ENCODE data around the gene CCDC80. TPM values are rescaled to one million over a fixed set of nuclear protein-coding genes. Genes with fewer than 3 reads are reported as not detected.

CCDC80 gene
- total RNA-seq, 1 donor = under 0.01 TPM

- H3K9me3 ChIP-seq (ENCODE audit: low read depth, low read length) = no peaks in the 10 kb centered on the region
- H3K27me3 ChIP-seq (ENCODE audit: insufficient read depth, low read length) = peaks cover 6% of the 10 kb centered on the region
- no peak overlapping the region for H3K4me3 ChIP-seq (ENCODE audit: low read length)
- H3K4me1 ChIP-seq (ENCODE audit: insufficient read depth, low read length) = peaks cover 6% of the 10 kb centered on the region
These were observed 5.7 kb upstream of the CCDC80 start for GRCh38 chr3:112646623-112647022.

GRCh38 chr3:112644453-112644852 is 3.5 kb upstream of the CCDC80 start:
- H3K27me3 ChIP-seq (ENCODE audit: insufficient read depth, low read length) = peaks cover 20% of the 10 kb centered on the region
- H3K4me1 ChIP-seq (ENCODE audit: insufficient read depth, low read length) = peaks cover 6% of the 10 kb centered on the region
- no peaks in the 10 kb centered on the region for H3K9me3 ChIP-seq (ENCODE audit: low read depth, low read length)
- no peak overlapping the region for H3K4me3 ChIP-seq (ENCODE audit: low read length)

DNA sequence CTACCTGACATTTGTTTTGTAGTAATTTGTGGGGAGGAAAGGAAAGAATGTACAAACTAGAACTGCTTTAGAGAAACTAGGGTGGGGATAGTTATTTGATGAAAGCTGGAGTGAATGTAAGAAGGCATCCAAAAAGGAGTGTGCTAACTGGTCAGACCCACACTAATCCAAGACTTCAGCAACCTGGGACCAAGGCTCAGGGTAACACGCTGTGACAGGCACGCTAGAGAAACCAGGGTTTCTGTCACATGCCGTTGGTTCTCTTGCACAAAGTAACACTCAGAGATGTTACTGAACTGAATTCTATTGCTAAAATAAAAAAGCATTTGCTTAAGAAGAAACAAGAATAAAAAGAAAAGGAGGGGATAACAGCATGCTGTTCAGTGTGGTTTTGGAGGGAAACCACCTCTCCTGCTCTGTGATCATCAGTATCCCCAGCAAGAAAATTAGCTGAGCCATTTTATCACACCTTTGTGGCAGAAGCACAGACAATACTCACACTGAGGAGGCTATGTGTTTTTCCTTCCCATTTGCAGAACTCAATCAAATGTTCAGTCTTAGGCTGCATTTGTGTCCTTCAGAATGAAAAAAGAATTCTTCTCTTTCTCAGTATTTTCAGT is 2.8 kb upstream of the CCDC80 start:
- H3K9me3 ChIP-seq (ENCODE audit: low read depth, low read length) = no peaks in the 10 kb centered on the region
- peaks cover 6% of the 10 kb centered on the region for H3K4me1 ChIP-seq (ENCODE audit: insufficient read depth, low read length)
- no peak overlapping the region for H3K4me3 ChIP-seq (ENCODE audit: low read length)
- peaks cover 20% of the 10 kb centered on the region for H3K27me3 ChIP-seq (ENCODE audit: insufficient read depth, low read length)

GRCh38 chr3:112642912-112643506 is 2.1 kb upstream of the CCDC80 start:
- Histone ChIP-seq H3K4me3 (ENCODE audit: low read length) (no peak overlapping the region), H3K27me3 (ENCODE audit: insufficient read depth, low read length) (peaks cover 20% of the 10 kb centered on the region), H3K9me3 (ENCODE audit: low read depth, low read length) (no peaks in the 10 kb centered on the region), H3K4me1 (ENCODE audit: insufficient read depth, low read length) (peaks cover 6% of the 10 kb centered on the region)

DNA sequence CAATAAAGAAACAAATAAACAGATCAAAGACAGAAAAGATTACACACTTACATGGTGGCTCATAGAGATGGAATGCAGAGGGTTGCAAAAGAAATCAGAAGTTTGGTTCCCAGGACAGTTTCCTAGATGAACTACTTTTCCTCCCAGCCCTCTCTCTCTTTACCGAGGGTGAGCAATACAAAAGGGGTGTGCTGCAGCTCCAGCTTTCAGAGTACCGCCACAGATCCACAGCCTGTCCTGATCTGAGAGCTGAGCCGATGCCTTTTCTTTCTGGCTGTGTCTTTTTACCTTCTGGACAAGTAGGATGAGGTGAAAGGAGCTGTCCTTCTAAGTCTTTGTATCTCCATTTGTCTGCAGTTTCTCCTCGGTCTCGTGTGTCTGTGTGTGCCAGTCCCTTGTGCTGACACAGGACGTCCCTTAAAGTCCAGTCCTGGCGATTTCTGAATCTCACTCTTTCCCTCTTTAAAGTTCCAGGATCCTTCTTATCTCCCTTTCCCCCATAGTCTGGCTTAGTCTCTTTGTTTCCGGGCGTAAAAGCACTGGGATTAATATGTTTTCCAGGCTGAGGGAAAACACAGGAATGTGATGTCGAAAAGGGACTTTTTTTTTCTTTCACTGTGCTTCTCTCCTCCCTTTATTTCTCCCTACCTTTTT is 540 bp downstream of the CCDC80 start:
- H3K4me3 ChIP-seq (ENCODE audit: low read length) = no peak overlapping the region
- H3K4me1 ChIP-seq (ENCODE audit: insufficient read depth, low read length) = peaks cover 6% of the 10 kb centered on the region
- peaks cover 20% of the 10 kb centered on the region for H3K27me3 ChIP-seq (ENCODE audit: insufficient read depth, low read length)
- H3K9me3 ChIP-seq (ENCODE audit: low read depth, low read length) = no peaks in the 10 kb centered on the region

DNA sequence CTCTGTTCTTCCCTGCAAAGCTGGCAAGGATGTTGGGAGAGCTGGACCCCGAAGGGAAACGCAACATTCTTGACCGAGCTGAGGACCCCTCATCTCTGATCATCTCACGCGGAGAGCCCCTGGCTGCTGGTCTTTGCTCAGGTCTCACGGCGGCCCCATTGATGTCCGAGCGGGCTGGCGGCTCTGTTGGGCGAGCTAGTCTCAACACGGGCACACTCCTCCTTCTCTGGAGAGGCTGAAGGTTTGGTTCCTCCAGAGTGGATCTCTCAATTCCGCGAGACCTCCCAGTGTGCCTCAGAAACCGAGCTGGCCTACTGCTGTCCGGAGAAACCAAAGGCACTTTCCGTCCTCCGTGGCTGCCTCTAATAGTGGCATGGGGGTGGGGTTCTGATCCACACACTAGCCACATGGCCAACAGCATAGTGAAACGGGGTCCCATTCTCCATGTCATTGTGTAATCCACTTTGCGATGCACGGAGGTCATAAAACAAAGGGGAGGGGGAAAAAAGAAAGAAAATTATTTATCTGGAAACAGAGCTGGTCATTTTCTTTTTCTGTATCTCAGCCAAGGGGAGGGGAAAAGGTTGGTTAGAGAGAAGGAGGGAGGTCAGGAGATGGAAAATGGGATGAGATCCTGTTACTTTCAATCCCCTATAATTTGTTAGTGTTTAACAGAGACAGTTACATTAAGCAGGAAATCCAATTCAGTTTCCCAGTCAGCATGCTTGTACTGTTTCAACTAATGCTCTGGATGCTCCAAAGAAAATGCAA is 1.3 kb downstream of the CCDC80 start:
- Histone ChIP-seq H3K4me3 (ENCODE audit: low read length) (no peak overlapping the region), H3K4me1 (ENCODE audit: insufficient read depth, low read length) (peaks cover 6% of the 10 kb centered on the region), H3K9me3 (ENCODE audit: low read depth, low read length) (no peaks in the 10 kb centered on the region), H3K27me3 (ENCODE audit: insufficient read depth, low read length) (peaks cover 20% of the 10 kb centered on the region)

- H3K4me3 ChIP-seq (ENCODE audit: low read length) = no peak overlapping the region
- H3K9me3 ChIP-seq (ENCODE audit: low read depth, low read length) = no peaks in the 10 kb centered on the region
- peaks cover 20% of the 10 kb centered on the region for H3K27me3 ChIP-seq (ENCODE audit: insufficient read depth, low read length)
- H3K4me1 ChIP-seq (ENCODE audit: insufficient read depth, low read length) = peaks cover 6% of the 10 kb centered on the region
These were observed 2.5 kb downstream of the CCDC80 start for GRCh38 chr3:112638327-112639020.

- Histone ChIP-seq H3K4me1 (ENCODE audit: insufficient read depth, low read length) (peaks cover under 1% of the 10 kb centered on the region), H3K4me3 (ENCODE audit: low read length) (no peak overlapping the region), H3K9me3 (ENCODE audit: low read depth, low read length) (no peaks in the 10 kb centered on the region), H3K27me3 (ENCODE audit: insufficient read depth, low read length) (peaks cover 20% of the 10 kb centered on the region)
These were observed 3.2 kb downstream of the CCDC80 start for GRCh38 chr3:112637700-112638099.

GRCh38 chr3:112635674-112636073 is 5.3 kb downstream of the CCDC80 start:
- Histone ChIP-seq H3K4me3 (ENCODE audit: low read length) (no peak overlapping the region), H3K27me3 (ENCODE audit: insufficient read depth, low read length) (peaks cover 5% of the 10 kb centered on the region), H3K4me1 (ENCODE audit: insufficient read depth, low read length) (no peaks in the 10 kb centered on the region), H3K9me3 (ENCODE audit: low read depth, low read length) (no peaks in the 10 kb centered on the region)

GRCh38 chr3:112634786-112635541 is 6.0 kb downstream of the CCDC80 start:
- H3K4me3 ChIP-seq (ENCODE audit: low read length) = no peak overlapping the region
- H3K4me1 ChIP-seq (ENCODE audit: insufficient read depth, low read length) = no peaks in the 10 kb centered on the region
- H3K27me3 ChIP-seq (ENCODE audit: insufficient read depth, low read length) = no peaks in the 10 kb centered on the region
- no peaks in the 10 kb centered on the region for H3K9me3 ChIP-seq (ENCODE audit: low read depth, low read length)

DNA sequence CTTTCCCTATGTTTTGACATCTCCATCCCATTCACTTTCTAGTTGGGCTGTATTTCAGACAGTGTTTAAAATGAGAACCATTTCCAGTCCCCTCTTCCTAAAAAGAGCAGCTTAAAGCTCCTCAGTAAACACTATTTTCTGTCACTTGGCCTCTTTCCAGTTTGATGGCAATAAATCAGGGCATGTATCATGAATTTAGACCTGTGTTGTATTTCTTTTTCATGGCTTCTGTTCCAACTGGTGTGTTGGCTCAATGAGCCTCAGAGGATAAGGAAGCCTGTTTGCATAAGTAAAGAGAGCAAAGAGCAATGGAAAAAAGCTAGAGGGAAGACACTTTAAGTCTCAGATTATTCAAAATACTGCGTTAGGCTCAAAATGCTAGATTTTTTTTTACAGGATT is 7.2 kb downstream of the CCDC80 start:
- Histone ChIP-seq H3K9me3 (ENCODE audit: low read depth, low read length) (no peaks in the 10 kb centered on the region), H3K27me3 (ENCODE audit: insufficient read depth, low read length) (no peaks in the 10 kb centered on the region), H3K4me3 (ENCODE audit: low read length) (no peak overlapping the region), H3K4me1 (ENCODE audit: insufficient read depth, low read length) (no peaks in the 10 kb centered on the region)

DNA sequence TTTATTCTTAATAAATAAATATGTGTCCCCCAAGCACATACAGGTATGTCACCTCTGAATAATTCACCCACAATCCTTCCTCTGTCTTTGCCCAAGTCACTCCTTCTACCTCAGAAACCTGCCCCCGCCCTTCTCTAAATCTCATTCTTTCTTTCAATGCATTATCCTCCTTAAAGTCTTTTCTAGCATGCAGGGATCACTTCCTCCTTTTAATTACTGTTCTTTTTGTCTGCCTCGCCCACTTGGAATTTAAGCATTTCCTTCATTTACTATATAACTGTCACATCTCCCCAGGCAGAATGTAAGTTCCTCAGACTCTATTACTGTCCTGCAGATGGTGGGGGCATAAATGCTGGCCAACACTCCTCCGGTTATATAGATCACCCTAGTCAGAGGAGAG is 7.8 kb downstream of the CCDC80 start:
- no peaks in the 10 kb centered on the region for H3K27me3 ChIP-seq (ENCODE audit: insufficient read depth, low read length)
- no peaks in the 10 kb centered on the region for H3K9me3 ChIP-seq (ENCODE audit: low read depth, low read length)
- H3K4me1 ChIP-seq (ENCODE audit: insufficient read depth, low read length) = no peaks in the 10 kb centered on the region
- no peak overlapping the region for H3K4me3 ChIP-seq (ENCODE audit: low read length)

GRCh38 chr3:112632596-112632995 is 8.3 kb downstream of the CCDC80 start:
- H3K9me3 ChIP-seq (ENCODE audit: low read depth, low read length) = no peaks in the 10 kb centered on the region
- H3K4me3 ChIP-seq (ENCODE audit: low read length) = no peak overlapping the region
- H3K4me1 ChIP-seq (ENCODE audit: insufficient read depth, low read length) = no peaks in the 10 kb centered on the region
- H3K27me3 ChIP-seq (ENCODE audit: insufficient read depth, low read length) = no peaks in the 10 kb centered on the region

GRCh38 chr3:112631257-112631656 is 9.7 kb downstream of the CCDC80 start:
- Histone ChIP-seq H3K27me3 (ENCODE audit: insufficient read depth, low read length) (no peaks in the 10 kb centered on the region), H3K4me3 (ENCODE audit: low read length) (no peak overlapping the region), H3K4me1 (ENCODE audit: insufficient read depth, low read length) (no peaks in the 10 kb centered on the region), H3K9me3 (ENCODE audit: low read depth, low read length) (no peaks in the 10 kb centered on the region)

All from mononuclear cell (primary cell).